Astrocyte of the cerebellum (primary cell): ENCODE results near the gene TBC1D25.

Source experiments
- DNase-seq: peaks from one replicate; pipeline ENCODE4 v3.0.0-alpha.2; 2011; ENCODE audit warnings: low read depth
- H3K4me3 ChIP-seq: 2 replicates; pipeline ENCODE4 v1.5.1; 2011; ENCODE audit warnings: mild to moderate bottlenecking, low read depth, low read length, moderate library complexity
- in situ Hi-C: cut with HindIII; loops from 2 replicates; pipeline ENCODE4 v1.10.0; 2017; ENCODE audit warnings: low sequenced_read_pairs
- TF ChIP-seq, protein P1 (sequence below): IDR thresholded peaks from 2 replicates; pipeline ENCODE4 v1.5.1; 2012; ENCODE audit warnings: low read length, low read depth, moderate library complexity, mild to moderate bottlenecking; ENCODE audit errors: missing control alignments

TBC1D25 gene

DNA sequence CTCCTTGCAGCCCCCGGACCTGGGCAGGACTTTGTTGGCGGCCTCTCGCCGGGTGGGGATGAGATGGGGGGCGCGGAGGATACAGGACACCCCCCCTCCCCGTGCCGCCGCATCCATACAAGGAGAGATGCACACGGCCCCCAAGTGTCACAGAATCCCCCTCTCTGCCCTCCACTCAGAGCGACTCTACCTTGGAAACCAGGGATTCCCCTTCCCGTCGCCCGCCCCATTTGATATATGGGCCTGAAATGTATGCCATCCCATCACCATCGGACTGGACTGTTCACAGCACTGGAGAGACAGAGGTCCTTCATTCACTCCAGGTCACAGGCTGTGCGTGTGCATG, 30.3 kb upstream of the TBC1D25 start:
- TF ChIP-seq, protein P1, sequence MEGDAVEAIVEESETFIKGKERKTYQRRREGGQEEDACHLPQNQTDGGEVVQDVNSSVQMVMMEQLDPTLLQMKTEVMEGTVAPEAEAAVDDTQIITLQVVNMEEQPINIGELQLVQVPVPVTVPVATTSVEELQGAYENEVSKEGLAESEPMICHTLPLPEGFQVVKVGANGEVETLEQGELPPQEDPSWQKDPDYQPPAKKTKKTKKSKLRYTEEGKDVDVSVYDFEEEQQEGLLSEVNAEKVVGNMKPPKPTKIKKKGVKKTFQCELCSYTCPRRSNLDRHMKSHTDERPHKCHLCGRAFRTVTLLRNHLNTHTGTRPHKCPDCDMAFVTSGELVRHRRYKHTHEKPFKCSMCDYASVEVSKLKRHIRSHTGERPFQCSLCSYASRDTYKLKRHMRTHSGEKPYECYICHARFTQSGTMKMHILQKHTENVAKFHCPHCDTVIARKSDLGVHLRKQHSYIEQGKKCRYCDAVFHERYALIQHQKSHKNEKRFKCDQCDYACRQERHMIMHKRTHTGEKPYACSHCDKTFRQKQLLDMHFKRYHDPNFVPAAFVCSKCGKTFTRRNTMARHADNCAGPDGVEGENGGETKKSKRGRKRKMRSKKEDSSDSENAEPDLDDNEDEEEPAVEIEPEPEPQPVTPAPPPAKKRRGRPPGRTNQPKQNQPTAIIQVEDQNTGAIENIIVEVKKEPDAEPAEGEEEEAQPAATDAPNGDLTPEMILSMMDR = no peak
- peak overlapping the region; percentile 54 for H3K4me3 ChIP-seq
- DNase-seq = no peak
- in situ Hi-C loops = no loop called here

DNA sequence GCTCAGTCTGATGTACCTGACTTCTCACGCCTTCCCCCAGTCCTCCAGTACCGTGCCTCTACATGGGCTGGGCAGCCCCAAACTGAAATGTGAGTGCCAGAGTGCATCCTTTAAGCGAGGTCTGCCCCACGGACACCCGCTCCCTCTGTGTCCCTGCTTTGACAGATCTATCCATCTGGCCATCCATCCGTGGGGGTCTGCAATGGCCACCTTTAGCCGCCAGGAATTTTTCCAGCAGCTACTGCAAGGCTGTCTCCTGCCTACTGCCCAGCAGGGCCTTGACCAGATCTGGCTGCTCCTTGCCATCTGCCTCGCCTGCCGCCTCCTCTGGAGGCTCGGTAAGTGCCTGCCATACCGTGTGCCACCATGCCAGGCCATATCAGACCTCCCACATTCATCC, 29.9 kb upstream of the TBC1D25 start:
- TF ChIP-seq, protein P1 = no peak
- H3K4me3 ChIP-seq = peak overlapping the region; percentile 54
- in situ Hi-C loops = no loop called here
- no peak for DNase-seq

DNA sequence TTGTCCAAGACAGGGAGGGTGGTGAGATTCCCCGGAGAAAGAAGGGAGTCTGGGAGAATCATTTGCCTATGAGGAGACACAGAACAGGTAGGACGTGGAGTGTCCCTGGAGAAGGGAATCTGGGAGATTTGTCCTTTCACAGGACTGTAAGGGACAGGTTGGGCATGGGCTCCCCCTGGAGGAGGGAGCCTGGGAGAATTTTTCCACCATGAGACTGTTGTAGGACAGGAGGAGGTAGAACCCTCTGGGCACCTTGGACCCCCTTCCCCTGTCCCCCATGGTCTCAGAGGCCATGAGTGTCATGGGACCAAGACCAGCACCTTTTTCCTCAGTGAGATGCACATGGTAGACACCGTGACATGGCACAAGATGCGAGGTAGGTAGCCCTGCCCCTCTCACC, 28.0 kb upstream of the TBC1D25 start:
- TF ChIP-seq, protein P1 = peak; percentile 47
- DNase-seq = no peak
- in situ Hi-C loops = no loop called here
- no peak overlapping the region for H3K4me3 ChIP-seq

DNA sequence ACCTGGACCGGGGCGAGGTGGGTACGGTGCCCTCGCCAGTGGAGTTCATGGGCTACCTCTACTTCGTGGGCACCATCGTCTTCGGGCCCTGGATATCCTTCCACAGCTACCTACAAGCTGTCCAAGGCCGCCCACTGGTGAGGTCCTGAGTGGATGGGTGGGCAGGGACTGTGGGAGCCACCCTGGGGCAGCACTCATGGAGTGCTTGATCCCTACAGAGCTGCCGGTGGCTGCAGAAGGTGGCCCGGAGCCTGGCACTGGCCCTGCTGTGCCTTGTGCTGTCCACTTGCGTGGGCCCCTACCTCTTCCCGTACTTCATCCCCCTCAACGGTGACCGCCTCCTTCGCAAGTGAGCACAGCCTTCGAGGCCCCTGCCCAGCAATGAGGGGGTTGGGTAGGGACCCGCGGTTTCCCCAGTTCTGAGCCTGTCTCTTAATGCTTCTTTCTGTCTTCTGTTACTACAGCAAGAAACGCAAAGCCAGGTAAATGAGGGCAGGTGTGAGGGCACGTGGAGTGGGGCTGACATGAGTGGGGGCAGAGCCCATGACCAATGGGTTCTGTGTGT, 27.1 kb upstream of the TBC1D25 start:
- TF ChIP-seq, protein P1 = no peak
- no peak overlapping the region for H3K4me3 ChIP-seq
- in situ Hi-C loops = no loop called here
- DNase-seq = no peak

DNA sequence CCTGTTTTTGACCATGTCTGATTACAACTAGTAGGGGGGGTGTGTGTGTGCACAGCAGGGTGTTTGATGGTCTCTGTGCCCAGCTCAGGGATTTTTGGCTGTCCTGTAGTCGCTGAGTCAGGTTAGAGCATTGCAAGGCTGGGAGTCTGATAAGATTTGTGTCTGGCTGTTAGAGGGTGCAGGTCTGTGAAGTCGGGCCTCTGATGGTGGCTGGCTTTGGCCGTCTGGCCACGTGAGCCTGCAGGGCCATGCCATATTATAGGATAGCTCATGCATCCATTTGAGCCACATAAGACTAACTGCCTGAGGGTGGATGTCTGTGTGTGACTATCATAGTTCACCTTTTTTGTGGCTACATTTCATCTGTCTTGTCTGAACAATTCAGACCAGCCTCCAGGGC, 25.8 kb upstream of the TBC1D25 start:
- TF ChIP-seq, protein P1 = no peak
- no peak for DNase-seq
- in situ Hi-C loops = no loop called here
- no peak overlapping the region for H3K4me3 ChIP-seq

DNA sequence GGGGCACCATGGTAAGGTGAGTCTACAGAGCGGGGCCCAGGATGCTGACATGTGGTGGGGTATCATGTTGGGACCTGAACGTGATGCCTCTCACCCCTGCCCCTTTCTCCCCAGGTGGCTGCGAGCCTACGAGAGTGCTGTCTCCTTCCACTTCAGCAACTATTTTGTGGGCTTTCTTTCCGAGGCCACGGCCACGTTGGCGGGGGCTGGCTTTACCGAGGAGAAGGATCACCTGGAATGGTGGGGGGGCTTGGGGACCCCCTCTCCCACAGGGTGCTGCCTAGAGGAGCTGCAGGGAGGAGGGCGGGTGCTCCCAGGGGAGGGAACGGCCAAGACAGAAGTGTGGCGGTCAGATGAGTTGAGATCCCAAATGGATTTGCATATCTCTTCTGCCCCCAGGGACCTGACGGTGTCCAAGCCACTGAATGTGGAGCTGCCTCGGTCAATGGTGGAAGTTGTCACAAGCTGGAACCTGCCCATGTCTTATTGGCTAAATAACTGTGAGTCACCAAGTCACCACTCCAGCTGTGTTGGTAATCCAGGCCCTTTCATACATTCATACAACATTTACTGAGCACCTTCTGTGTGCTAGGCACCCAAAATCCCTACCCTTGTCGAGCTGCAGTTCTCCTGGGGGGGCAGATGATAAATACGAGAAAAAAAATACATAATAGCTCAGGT, 25.2 kb upstream of the TBC1D25 start:
- H3K4me3 ChIP-seq = no peak overlapping the region
- TF ChIP-seq, protein P1 = no peak
- DNase-seq = no peak
- in situ Hi-C loops = no loop called here
